Lower leg skin (tissue), 4 donors: ENCODE measurements around the gene YWHAB. TPM values are rescaled to one million over a fixed set of nuclear protein-coding genes. Genes with fewer than 3 reads are reported as not detected.

Experiments
- DNase-seq, 2 donors: peaks; one replicate each; pipeline ENCODE4 v3.0.0-alpha.2; 2019; ENCODE audit warnings: low spot score in 2 of 2
- H3K4me3 ChIP-seq: fragments of 200-600 bp; sonication (generic); 2 replicates; pipeline ENCODE4 v1.5.1; 2017; ENCODE audit warnings: mild to moderate bottlenecking, low read depth; ENCODE audit not compliant: poor library complexity, severe bottlenecking
- POLR2A ChIP-seq, 2 donors: fragments of 450-650 bp; IDR thresholded peaks; one replicate each; pipeline ENCODE4 v1.6.1; 2016 to 2017; ENCODE audit warnings: antibody characterized with exemption in 2 of 2, mild to moderate bottlenecking in 1 of 2, moderate library complexity in 1 of 2
- WGBS, 2 donors: methylation state at CpG; one replicate each; pipeline ENCODE4 v1.1.5; 2018; 5-methylcytosine and 5-hydroxymethylcytosine counted together
- intact Hi-C: fragments of 100-400 bp; cut with DNase I; formaldehyde crosslinking; loops from one replicate; pipeline ENCODE4 v1.15.0; 2023; ENCODE audit warnings: low total_unique reads
- total RNA-seq, 4 donors: library from RNA; depleted of rRNA; stranded (reverse); fragments of >200 nt; gene quantifications; one replicate each; pipeline ENCODE4 v1.1.0, GENCODE V29; 2016
- TF ChIP-seq, protein P1 (sequence below), 3 donors: fragments of 450-650 bp; IDR thresholded peaks; one replicate each; pipeline ENCODE4 v1.5.1; 2016; ENCODE audit warnings: antibody characterized with exemption in 3 of 3, mild to moderate bottlenecking in 3 of 3, moderate library complexity in 2 of 3

The YWHAB gene
- total RNA-seq, 4 donors from 2014 or later: 78.5 to 133 (median 105) TPM

DNA sequence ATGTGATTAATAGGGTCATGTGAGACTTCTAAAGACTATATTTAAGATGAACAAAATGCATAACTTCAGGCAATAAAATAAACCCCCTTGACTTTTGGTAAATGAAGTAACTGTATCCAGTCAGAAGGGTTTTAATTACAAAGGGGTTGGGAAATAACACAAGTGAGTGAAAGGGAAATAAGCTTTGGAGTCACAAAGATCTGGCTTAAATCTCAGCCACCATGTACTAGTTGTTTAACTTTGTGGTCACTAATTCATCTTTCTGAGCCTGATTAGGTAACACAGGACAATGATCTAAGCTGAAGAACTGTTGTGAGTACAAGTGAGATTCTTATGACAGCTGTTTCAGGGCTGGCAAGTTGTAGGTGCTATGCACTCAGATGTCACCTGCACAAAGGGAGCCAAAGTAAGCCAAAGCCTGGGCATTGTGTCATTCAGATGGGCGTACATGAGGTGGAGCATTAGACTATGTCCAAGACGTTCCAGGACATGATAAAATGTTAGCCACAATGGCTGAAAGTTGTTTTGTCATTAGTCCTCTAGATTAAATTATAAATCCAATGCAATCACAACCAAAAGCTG lies 60.9 kb downstream of the YWHAB start:
- TF ChIP-seq, protein P1, sequence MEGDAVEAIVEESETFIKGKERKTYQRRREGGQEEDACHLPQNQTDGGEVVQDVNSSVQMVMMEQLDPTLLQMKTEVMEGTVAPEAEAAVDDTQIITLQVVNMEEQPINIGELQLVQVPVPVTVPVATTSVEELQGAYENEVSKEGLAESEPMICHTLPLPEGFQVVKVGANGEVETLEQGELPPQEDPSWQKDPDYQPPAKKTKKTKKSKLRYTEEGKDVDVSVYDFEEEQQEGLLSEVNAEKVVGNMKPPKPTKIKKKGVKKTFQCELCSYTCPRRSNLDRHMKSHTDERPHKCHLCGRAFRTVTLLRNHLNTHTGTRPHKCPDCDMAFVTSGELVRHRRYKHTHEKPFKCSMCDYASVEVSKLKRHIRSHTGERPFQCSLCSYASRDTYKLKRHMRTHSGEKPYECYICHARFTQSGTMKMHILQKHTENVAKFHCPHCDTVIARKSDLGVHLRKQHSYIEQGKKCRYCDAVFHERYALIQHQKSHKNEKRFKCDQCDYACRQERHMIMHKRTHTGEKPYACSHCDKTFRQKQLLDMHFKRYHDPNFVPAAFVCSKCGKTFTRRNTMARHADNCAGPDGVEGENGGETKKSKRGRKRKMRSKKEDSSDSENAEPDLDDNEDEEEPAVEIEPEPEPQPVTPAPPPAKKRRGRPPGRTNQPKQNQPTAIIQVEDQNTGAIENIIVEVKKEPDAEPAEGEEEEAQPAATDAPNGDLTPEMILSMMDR (IDR thresholded peaks at IDR 0.05): no peak
- TF ChIP-seq POLR2A (IDR thresholded peaks at IDR 0.05): no peak
- WGBS, 2 donors: 74 to 84% methylated on average over 2 of the region's 2 CpGs
- no peak overlapping the region for H3K4me3 ChIP-seq
- intact Hi-C loops: no loop called here
- DNase-seq: no peak

DNA sequence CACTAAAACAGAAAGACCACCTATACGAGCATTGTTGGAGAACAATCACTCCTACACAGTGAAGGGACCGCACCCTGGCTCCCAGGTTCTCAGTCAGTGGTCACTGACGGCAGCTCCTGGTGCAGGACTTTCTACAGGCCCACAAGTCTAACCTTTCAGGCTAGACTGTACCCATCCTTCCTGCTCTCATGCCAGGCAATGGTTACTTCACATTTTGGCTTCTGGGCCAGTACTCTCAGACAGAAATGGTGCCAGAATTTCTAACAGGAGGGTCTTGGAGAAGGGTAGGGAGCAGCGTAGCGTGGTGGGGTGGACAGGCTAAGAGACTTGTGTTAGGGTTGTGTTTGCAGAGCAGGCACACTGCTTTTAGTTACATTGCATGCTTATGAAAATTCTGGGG lies 62.6 kb downstream of the YWHAB start:
- no peak for DNase-seq
- TF ChIP-seq, protein P1 (IDR thresholded peaks at IDR 0.05): no peak
- TF ChIP-seq POLR2A (IDR thresholded peaks at IDR 0.05): no peak
- no peak overlapping the region for H3K4me3 ChIP-seq
- 86 to 87% methylated on average over 5 of the region's 5 CpGs for WGBS, 2 donors
- intact Hi-C loops: no loop called here

DNA sequence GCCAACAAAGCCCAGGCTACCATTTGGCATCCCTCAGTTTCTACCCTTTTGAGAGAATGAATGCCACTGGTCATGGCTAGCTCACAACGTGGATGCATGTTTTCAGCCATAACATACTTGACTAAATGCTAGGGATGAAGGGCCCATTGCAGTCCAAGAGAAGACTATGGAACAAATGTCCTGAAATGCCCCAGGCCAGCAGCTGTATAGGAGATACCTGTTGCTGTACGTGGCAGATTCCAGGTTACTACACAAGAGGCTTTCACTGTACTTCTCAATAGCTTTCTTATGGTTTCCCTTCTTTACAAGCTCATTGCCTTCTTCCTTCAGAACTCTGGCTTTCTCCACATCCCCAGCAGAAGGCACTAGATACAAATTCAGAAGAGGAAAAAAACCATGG lies 63.0 kb downstream of the YWHAB start:
- no peak overlapping the region for H3K4me3 ChIP-seq
- 82 to 92% methylated on average over 2 of the region's 2 CpGs for WGBS, 2 donors
- DNase-seq: no peak
- no peak for TF ChIP-seq POLR2A (IDR thresholded peaks at IDR 0.05)
- TF ChIP-seq, protein P1 (IDR thresholded peaks at IDR 0.05): no peak
- intact Hi-C loops: no loop called here

DNA sequence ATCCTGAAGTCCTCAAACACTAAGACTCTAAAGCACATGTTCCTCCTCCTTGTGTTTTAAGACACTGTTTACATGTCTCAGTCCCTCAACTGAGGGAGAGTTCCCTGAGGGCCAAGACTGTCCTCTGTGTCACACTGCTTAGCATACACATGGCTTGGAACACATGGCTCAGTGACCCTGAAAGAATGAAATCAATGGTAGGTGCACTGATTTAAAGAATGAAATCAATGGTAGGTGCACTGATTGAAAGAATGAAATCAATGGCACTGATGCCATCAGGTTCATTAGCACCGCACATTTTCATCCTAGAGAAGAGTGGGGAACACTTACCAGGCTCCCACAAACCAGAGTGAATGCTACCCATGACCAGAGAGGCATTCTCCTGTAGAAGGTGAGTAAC lies 64.9 kb downstream of the YWHAB start:
- intact Hi-C loops: no loop called here
- no peak for DNase-seq
- TF ChIP-seq POLR2A (IDR thresholded peaks at IDR 0.05): no peak
- TF ChIP-seq, protein P1 (IDR thresholded peaks at IDR 0.05): no peak
- 90 to 94% methylated on average over 1 of the region's 1 CpG for WGBS, 2 donors
- H3K4me3 ChIP-seq: no peak overlapping the region

DNA sequence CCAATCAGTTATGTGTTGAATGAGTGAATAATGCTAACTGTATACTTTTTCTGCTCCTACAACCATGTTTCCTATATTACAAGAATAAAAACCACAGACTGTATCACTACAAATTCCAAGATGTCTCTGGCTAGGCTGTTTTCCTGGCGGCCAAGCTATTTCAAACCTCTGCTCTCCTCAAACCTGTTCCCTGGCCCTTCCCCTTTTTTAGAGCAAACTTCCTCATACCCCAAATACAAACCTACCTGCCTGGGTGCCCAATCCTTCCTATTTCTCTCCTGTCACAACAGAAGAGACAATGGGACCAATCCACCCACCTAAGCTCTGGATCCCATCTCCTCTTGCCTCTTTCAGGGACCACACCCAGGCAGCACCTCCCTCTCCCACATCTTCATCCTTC lies 67.2 kb downstream of the YWHAB start:
- intact Hi-C loops: no loop called here
- no peak for TF ChIP-seq POLR2A (IDR thresholded peaks at IDR 0.05)
- TF ChIP-seq, protein P1 (IDR thresholded peaks at IDR 0.05): no peak
- H3K4me3 ChIP-seq: no peak overlapping the region
- DNase-seq: no peak
- WGBS, 2 donors: 86 to 94% methylated on average over 1 of the region's 1 CpG

DNA sequence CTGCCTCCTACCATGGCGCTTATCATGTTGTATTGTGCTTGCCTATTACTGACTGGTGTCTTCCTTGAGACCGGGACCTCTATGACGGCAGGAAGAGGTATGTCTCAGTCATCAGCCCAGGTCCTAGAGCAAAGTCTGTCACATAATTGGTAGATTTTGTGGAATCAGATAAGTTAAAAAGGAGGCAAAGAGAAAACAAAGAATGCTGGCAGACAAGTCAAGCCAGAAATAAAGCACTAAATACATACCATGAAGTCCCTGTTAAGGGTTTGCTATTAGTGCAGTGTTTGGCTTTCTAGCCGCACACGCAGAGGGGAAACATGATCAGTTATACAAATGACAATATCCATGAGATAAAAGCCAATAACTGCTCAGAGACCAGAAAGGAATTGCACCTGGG lies 68.7 kb downstream of the YWHAB start:
- no peak for TF ChIP-seq POLR2A (IDR thresholded peaks at IDR 0.05)
- TF ChIP-seq, protein P1 (IDR thresholded peaks at IDR 0.05): no peak
- no peak for DNase-seq
- intact Hi-C loops: no loop called here
- 97% methylated on average over 5 of the region's 5 CpGs for WGBS, 2 donors
- no peak overlapping the region for H3K4me3 ChIP-seq
